NB4 (cell line): ENCODE data around the gene MYH10.

Experiments used
- CTCF ChIP-seq: IDR thresholded peaks from one replicate; pipeline ENCODE4 v1.5.1; 2012; ENCODE audit warnings: low read depth, low read length
- MAX ChIP-seq: IDR thresholded peaks from 2 replicates; pipeline ENCODE4 v1.6.1; 2011; ENCODE audit warnings: low read depth, low read length

- TF ChIP-seq CTCF (no peak), MAX (no peak)
Measured at GRCh38 chr17:8674344-8675305, 44.1 kb upstream of the MYH10 start.
